Measurements from ENCODE around the gene AGK. TPM values are rescaled to one million over a fixed set of nuclear protein-coding genes. Genes with fewer than 3 reads are reported as not detected.
A peak's percentile ranks its signal among the peaks of the same experiment; 100 is the strongest.

AGK gene
- total RNA-seq, 1 donor from 2014 or later, result 28.6 TPM

DNA sequence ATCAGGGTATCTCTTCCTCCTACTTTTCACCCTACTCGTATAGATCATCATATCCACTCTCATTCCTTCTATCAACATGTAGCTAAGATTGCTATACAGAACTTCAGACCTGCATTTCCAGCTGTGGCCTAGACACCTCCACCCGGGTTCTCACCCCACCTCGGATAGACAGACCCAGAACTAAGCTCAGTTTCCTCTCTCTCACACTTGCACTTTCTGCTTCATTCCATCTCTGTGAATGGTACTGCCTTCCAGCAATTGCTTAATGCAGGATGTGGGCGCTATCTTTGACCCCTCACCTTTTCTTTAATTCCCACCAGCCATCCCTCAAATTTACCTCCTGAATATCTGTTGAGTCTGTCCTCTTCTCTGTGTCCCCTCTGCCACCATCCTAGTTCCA is 35.7 kb downstream of the AGK start:
- Histone ChIP-seq H3K9ac (ENCODE audit: low read length) (peak overlapping the region; percentile 73), H3K27me3 (ENCODE audit: insufficient read depth, low read length) (no peaks in the 10 kb centered on the region), H3K36me3 (ENCODE audit: insufficient read depth, low read length) (no peaks in the 10 kb centered on the region), H3K9me3 (ENCODE audit: insufficient read depth, low read depth, low read length) (no peaks in the 10 kb centered on the region), H3K4me2 (ENCODE audit: low read length) (peak overlapping the region; percentile 74), H3K79me2 (ENCODE audit: insufficient read depth, low read length) (no peaks in the 10 kb centered on the region), H3K27ac (ENCODE audit: low read depth, low read length) (peak overlapping the region; percentile 85), H4K20me1 (ENCODE audit: insufficient read depth, low read length) (no peaks in the 10 kb centered on the region), H2AFZ (ENCODE audit: low read depth, low read length) (no peak overlapping the region), H3K4me1 (ENCODE audit: insufficient read depth, low read length) (peaks cover 21% of the 10 kb centered on the region), H3K4me3 (ENCODE audit: insufficient read depth, low read depth, low read length) (peak overlapping the region; percentile 13)
- TF ChIP-seq EZH2 (IDR thresholded peaks at IDR 0.05; ENCODE audit: insufficient read depth, low read length), result no peak
- TF ChIP-seq, protein P1, sequence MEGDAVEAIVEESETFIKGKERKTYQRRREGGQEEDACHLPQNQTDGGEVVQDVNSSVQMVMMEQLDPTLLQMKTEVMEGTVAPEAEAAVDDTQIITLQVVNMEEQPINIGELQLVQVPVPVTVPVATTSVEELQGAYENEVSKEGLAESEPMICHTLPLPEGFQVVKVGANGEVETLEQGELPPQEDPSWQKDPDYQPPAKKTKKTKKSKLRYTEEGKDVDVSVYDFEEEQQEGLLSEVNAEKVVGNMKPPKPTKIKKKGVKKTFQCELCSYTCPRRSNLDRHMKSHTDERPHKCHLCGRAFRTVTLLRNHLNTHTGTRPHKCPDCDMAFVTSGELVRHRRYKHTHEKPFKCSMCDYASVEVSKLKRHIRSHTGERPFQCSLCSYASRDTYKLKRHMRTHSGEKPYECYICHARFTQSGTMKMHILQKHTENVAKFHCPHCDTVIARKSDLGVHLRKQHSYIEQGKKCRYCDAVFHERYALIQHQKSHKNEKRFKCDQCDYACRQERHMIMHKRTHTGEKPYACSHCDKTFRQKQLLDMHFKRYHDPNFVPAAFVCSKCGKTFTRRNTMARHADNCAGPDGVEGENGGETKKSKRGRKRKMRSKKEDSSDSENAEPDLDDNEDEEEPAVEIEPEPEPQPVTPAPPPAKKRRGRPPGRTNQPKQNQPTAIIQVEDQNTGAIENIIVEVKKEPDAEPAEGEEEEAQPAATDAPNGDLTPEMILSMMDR (IDR thresholded peaks at IDR 0.05; ENCODE audit: insufficient read depth, low read depth, low read length), result no peak
- Mint-ChIP-seq H3K4me3 (ENCODE audit: unreplicated experiment) (no peak overlapping the region), H3K27ac (ENCODE audit: unreplicated experiment) (peak overlapping the region; percentile 95), H3K36me3 (ENCODE audit: low read depth, unreplicated experiment) (peaks cover 1% of the 10 kb centered on the region), H3K9me3 (ENCODE audit: unreplicated experiment) (no peaks in the 10 kb centered on the region), H3K27me3 (ENCODE audit: low read depth, unreplicated experiment) (no peaks in the 10 kb centered on the region), H3K4me1 (ENCODE audit: low read depth, unreplicated experiment) (peaks cover 32% of the 10 kb centered on the region)
- FAIRE-seq (no peak), DNase-seq (ENCODE audit: low read depth) (no peak)

DNA sequence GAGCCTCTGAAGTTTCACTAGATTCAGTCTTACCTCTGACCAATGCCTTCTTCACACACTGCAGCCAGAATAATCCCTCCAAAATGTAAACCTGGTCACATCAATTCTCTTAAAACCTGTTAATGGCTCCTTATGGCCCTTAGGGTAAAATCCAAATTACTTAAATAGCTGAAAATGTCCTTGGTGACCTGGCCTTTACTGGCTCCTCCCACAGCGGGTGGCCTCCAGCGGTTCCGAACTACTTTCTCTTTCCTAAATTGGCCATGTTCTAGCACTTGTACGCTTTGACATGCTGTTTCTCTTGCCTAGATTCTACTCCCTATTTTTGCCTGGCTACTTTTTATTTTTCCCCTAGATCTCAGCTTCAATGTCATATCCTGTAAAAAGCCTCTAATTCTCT is 36.1 kb downstream of the AGK start:
- peak overlapping the region; percentile 85 for H3K27ac ChIP-seq (ENCODE audit: low read depth, low read length)
- FAIRE-seq (no peak), DNase-seq (ENCODE audit: low read depth) (no peak)
- TF ChIP-seq EZH2 (IDR thresholded peaks at IDR 0.05; ENCODE audit: insufficient read depth, low read length), result no peak
- TF ChIP-seq, protein P1 (IDR thresholded peaks at IDR 0.05; ENCODE audit: insufficient read depth, low read depth, low read length), result no peak
- H3K9ac ChIP-seq (ENCODE audit: low read length), result peak overlapping the region; percentile 73
- peaks cover 1% of the 10 kb centered on the region for H3K36me3 Mint-ChIP-seq (ENCODE audit: low read depth, unreplicated experiment)
- peak overlapping the region; percentile 74 for H3K4me2 ChIP-seq (ENCODE audit: low read length)
- no peaks in the 10 kb centered on the region for H4K20me1 ChIP-seq (ENCODE audit: insufficient read depth, low read length)
- H3K4me3 Mint-ChIP-seq (ENCODE audit: unreplicated experiment), result no peak overlapping the region
- H2AFZ ChIP-seq (ENCODE audit: low read depth, low read length), result no peak overlapping the region
- no peaks in the 10 kb centered on the region for H3K79me2 ChIP-seq (ENCODE audit: insufficient read depth, low read length)
- H3K4me1 Mint-ChIP-seq (ENCODE audit: low read depth, unreplicated experiment), result peaks cover 35% of the 10 kb centered on the region
- H3K4me3 ChIP-seq (ENCODE audit: insufficient read depth, low read depth, low read length), result no peak overlapping the region
- no peaks in the 10 kb centered on the region for H3K27me3 ChIP-seq (ENCODE audit: insufficient read depth, low read length)
- H3K27me3 Mint-ChIP-seq (ENCODE audit: low read depth, unreplicated experiment), result no peaks in the 10 kb centered on the region
- peak overlapping the region; percentile 95 for H3K27ac Mint-ChIP-seq (ENCODE audit: unreplicated experiment)
- H3K36me3 ChIP-seq (ENCODE audit: insufficient read depth, low read length), result no peaks in the 10 kb centered on the region
- no peaks in the 10 kb centered on the region for H3K9me3 Mint-ChIP-seq (ENCODE audit: unreplicated experiment)
- peaks cover 21% of the 10 kb centered on the region for H3K4me1 ChIP-seq (ENCODE audit: insufficient read depth, low read length)
- no peaks in the 10 kb centered on the region for H3K9me3 ChIP-seq (ENCODE audit: insufficient read depth, low read depth, low read length)

DNA sequence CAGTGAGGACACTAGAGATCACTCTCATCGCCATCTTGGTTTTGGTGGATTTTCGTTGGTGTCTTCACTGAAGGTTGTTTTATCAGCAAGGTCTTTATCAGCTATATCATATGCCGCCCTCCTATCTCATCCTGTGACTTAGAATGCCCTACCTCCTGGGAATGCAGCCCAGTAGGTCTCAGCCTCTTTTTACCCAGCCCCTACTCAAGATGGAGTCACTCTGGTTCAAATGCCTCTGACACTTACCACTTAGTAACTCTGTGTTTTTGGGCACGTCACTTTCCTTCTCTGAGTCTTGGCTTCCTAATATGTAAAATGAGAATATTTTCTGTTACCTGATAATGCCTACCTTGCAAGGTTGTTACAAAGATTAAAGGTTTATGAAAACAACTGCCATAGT is 37.7 kb downstream of the AGK start:
- H3K4me3 ChIP-seq (ENCODE audit: insufficient read depth, low read depth, low read length), result no peak overlapping the region
- H3K27me3 ChIP-seq (ENCODE audit: insufficient read depth, low read length), result no peaks in the 10 kb centered on the region
- peaks cover 45% of the 10 kb centered on the region for H3K4me1 Mint-ChIP-seq (ENCODE audit: low read depth, unreplicated experiment)
- H4K20me1 ChIP-seq (ENCODE audit: insufficient read depth, low read length), result no peaks in the 10 kb centered on the region
- H3K4me3 Mint-ChIP-seq (ENCODE audit: unreplicated experiment), result no peak overlapping the region
- no peak for TF ChIP-seq EZH2 (IDR thresholded peaks at IDR 0.05; ENCODE audit: insufficient read depth, low read length)
- TF ChIP-seq, protein P1 (IDR thresholded peaks at IDR 0.05; ENCODE audit: insufficient read depth, low read depth, low read length), result no peak
- H3K9ac ChIP-seq (ENCODE audit: low read length), result no peak overlapping the region
- H3K36me3 ChIP-seq (ENCODE audit: insufficient read depth, low read length), result no peaks in the 10 kb centered on the region
- DNase-seq (ENCODE audit: low read depth) (no peak), FAIRE-seq (peak; percentile 73)
- H3K27ac ChIP-seq (ENCODE audit: low read depth, low read length), result no peak overlapping the region
- H3K9me3 ChIP-seq (ENCODE audit: insufficient read depth, low read depth, low read length), result no peaks in the 10 kb centered on the region
- no peak overlapping the region for H3K27ac Mint-ChIP-seq (ENCODE audit: unreplicated experiment)
- peaks cover 21% of the 10 kb centered on the region for H3K4me1 ChIP-seq (ENCODE audit: insufficient read depth, low read length)
- H3K79me2 ChIP-seq (ENCODE audit: insufficient read depth, low read length), result no peaks in the 10 kb centered on the region
- H3K9me3 Mint-ChIP-seq (ENCODE audit: unreplicated experiment), result no peaks in the 10 kb centered on the region
- H3K4me2 ChIP-seq (ENCODE audit: low read length), result no peak overlapping the region
- peaks cover 1% of the 10 kb centered on the region for H3K36me3 Mint-ChIP-seq (ENCODE audit: low read depth, unreplicated experiment)
- H2AFZ ChIP-seq (ENCODE audit: low read depth, low read length), result no peak overlapping the region
- no peaks in the 10 kb centered on the region for H3K27me3 Mint-ChIP-seq (ENCODE audit: low read depth, unreplicated experiment)
